Epithelial cell of esophagus (primary cell): ENCODE results near the gene RASD2.

Experiments used
- DNase-seq: peaks from one replicate; pipeline ENCODE4 v3.0.0; 2010; ENCODE audit warnings: low read depth
- H3K4me3 ChIP-seq: 2 replicates; pipeline ENCODE4 v1.5.1; 2011; ENCODE audit warnings: mild to moderate bottlenecking, low read length, control low read depth
- TF ChIP-seq, protein P1 (sequence below): IDR thresholded peaks from 2 replicates; pipeline ENCODE4 v1.5.1; 2011; ENCODE audit warnings: low read depth, mild to moderate bottlenecking, low read length, control low read depth, inconsistent platforms; ENCODE audit not compliant: insufficient read depth; ENCODE audit errors: missing control alignments

RASD2 gene

DNA sequence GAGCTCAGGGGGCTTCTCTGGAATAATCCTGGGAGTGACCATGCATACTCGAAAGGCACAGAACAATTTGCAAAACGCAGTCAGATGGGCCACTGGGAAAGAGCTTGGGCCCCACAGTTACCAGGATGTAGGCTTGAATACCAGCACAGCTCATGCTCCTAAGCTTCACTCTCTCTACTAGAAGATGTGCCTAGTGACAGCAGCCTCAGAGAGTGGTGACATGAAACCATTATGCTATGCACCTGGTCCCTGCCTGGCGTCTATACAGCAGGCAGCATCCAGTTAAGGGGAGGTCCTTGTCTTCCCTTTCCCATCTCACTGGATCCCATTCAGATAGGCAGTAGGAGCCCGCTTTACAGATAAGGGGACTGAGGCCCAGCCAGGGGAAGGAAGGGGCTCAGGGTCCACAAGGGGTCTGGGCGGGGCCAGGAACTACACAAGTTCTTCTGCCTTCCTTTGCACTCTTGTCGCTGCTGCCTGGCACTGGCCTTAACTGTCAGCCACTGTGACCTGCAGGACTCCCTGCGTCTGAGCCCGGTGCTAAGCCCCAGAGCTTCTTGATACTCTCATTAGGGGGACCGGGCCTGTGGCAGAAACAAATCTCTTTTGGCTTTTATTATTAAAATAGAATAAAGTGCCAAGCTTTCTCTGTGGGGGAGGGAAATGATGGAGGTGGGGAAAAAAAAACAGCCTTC lies 21.2 kb upstream of the RASD2 start:
- H3K4me3 ChIP-seq, result no peak overlapping the region
- TF ChIP-seq, protein P1, sequence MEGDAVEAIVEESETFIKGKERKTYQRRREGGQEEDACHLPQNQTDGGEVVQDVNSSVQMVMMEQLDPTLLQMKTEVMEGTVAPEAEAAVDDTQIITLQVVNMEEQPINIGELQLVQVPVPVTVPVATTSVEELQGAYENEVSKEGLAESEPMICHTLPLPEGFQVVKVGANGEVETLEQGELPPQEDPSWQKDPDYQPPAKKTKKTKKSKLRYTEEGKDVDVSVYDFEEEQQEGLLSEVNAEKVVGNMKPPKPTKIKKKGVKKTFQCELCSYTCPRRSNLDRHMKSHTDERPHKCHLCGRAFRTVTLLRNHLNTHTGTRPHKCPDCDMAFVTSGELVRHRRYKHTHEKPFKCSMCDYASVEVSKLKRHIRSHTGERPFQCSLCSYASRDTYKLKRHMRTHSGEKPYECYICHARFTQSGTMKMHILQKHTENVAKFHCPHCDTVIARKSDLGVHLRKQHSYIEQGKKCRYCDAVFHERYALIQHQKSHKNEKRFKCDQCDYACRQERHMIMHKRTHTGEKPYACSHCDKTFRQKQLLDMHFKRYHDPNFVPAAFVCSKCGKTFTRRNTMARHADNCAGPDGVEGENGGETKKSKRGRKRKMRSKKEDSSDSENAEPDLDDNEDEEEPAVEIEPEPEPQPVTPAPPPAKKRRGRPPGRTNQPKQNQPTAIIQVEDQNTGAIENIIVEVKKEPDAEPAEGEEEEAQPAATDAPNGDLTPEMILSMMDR, result no peak
- no peak for DNase-seq

DNA sequence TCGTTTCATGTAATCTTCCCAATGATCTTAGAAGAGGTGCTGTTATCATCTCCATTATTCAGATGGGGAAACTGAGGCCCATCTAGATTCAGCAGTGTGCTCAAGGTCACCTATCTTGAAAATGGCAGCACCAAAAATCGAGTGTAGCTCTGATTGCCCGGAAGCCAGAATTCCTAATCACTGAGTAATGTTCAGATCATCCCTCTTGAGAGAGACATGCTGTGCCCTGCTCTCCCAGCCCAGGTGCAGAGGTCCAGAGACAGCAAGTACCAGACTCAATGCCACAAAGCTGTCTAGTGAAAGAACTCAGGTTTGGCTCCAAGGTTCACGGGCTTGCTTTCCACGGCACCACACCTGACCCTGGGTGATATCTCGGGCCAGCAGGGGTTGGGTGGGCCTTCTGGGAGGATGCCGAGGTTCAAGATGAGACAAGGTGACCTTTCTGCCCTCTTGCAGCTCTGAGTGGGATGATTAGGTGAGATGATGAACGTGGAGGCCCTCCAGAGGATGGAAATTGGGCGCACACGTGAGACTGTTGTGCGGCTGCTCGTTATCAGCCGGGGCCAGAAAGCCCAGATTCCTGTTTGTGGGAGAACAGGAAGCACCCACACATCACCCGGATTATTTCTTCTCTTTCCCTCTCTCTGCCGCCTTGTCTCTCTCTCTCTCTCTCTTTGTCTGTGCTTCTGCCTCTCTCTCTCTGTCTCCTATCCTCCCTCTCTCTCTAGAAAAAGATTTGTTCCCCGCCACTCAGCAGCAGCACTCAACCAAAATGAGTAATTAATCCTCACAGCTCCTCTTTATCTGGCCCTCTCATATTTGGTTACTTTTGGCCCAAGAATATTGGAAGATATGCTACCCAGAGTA lies 19.0 kb upstream of the RASD2 start:
- DNase-seq, result peak; percentile 72
- TF ChIP-seq, protein P1, result no peak
- H3K4me3 ChIP-seq, result no peak overlapping the region

DNA sequence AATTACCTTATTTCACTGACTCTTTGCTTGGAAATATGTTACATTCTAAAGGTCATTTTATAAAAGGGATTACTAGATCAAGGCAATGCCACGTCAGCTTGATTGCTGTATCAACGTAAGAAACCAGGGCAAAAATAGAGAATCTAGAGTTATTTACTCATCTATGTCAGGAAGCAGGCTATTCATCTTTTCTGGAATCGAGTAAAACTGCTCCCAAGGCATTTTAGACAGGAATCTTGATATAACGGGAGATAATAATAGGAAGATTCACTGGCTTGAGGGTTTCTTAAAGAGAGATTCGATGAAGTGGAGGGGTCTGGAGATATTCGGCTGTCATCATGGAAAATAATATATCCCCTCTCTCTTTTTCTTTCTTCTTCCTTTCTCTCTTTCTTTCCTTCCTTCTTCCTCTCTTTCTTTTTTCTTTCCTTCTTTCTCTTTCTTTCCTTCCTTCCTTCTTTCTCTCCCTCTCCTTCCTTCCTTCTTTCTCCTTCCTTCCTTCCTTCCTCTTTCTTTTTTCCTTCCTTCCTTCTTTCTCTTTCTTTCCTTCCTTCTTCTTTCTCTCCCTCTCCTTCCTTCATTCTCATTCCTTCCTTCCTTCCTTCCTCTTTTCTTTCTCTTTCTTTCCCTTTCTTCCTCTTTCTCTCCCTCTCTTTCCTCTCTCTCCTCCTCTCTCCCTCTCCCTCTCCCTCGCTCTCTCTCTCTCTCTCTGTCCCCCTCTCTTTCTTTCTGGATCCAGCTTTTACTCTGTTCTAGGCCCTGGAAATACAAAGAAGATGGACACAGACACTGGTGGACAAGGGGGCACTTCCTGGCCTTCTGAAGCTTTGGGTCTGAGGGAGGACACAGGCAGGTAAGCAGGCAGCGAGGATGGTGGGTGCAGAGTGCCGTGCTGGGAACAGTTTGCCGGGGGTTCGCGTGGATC lies 18.1 kb upstream of the RASD2 start:
- no peak for DNase-seq
- TF ChIP-seq, protein P1, result no peak
- no peak overlapping the region for H3K4me3 ChIP-seq

DNA sequence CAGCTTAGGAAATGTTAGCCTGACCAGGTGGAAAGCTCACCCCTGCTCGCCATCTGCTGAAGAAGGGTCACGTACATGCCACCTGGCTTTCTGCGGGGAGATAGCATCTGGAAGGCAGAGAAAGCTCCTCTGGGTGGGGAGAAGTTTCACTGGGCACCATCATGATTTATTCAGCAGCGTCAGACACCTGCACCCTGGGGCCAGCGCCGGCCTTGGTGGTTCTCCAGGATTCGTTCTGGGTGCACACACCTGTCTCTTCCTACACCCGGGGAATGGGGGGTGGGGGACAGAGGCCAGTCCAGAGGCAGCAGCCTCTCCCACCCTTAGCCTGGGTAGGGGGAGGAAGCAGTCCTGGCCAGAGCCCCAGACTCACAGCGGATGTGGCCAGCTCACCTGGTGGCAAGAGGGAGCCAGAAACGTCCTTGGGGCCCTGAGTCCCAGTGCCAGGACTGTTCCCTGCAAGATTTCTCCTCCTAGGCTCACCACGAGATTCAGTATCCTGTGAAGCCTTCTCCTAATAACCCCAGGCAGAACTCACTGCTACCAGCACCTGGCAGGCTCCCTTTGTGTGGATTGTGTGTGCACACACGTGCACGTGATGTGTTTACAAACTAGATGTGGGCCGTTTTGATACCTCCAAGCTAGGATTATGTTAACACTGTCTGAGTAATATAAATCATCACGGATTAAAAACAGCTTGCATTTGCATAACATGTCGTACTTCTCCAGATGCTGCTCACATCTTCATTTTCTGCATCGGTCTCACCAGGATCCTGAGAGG lies 17.3 kb upstream of the RASD2 start:
- no peak overlapping the region for H3K4me3 ChIP-seq
- TF ChIP-seq, protein P1, result no peak
- DNase-seq, result peak; percentile 23

DNA sequence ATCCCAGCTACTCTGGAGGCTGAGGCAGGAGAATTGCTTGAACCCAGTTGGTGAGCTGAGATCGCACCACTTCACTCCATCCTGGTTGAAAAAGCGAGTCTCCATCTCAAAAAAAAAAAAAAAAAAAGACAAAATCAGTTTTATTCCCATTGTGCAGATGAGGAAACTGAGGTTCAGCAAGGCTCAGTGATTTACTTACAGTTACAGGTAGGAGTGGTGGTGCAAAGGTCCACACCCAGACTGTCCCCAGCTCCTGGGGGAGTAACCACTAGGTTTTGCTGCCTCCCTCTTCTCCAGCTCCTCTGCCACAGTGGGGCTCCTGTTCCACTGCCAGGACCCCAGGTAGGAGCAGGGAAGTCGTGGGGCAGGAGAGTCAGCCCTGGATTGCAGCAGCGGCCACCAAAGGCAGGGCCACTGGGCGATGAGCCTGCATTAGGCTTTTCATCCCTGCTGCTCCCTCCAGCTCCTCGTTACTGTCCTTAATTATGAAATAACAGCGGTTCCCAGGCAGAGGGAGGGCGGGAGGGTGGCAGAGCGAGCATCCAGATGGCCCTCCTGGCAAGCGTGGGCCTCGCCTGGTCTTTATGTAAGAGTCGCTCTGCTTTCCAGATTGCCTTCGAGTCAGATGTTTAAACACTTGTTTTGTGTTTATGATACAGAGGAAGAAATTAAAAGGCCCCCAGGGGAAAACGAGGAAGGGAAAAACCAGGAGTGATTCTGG lies 15.5 kb upstream of the RASD2 start:
- TF ChIP-seq, protein P1, result no peak
- no peak for DNase-seq
- H3K4me3 ChIP-seq, result no peak overlapping the region
